ENCODE results near the gene PNPLA8. TPM values are rescaled to one million over a fixed set of nuclear protein-coding genes. Genes with fewer than 3 reads are reported as not detected.

PNPLA8 gene
- total RNA-seq, 1 donor from 2014 or later: 31.9 TPM

- ATAC-seq (no peak), DNase-seq (no peak)
- intact Hi-C loops (cut with micrococcal nuclease): no loop called here
Measured at GRCh38 chr7:108423089-108423989, 102.6 kb downstream of the PNPLA8 start.

DNA sequence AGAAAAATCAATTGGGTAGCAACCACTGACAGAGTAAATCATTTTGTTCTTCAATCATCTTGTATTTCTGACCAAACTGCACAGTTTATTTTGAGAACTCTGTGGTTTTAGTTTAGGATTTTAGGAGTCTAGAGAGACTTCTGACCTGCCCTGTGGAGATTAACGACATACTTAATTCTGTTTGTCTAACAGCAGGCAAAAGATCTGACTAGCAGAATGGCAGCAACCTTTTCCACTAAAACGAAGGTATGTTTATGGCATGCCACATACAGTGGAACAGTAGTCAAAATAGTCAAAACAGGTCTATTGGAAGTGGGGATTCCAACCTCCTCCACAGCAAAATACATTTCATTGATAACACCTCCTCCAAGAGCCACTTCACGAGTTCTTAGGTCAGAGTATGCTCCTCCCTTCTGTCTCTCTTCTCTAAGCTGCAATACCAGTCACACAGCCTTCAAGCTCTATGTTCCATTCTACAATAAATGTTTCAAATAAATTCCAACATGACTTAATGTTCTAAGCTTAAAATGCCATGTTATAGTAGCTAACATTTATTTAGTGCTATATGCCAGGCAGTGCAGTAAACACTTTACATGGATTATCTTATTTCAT, 104.1 kb downstream of the PNPLA8 start:
- no peak for DNase-seq
- intact Hi-C loops (cut with micrococcal nuclease): no loop called here

More for the DNA sequence above, 104.1 kb downstream of the PNPLA8 start:
- no peak for ATAC-seq

Other genes with a start within 250 kb of the PNPLA8 start
- 0.62 TPM for gene NRCAM, start 69.7 kb downstream of the PNPLA8 start, total RNA-seq
- gene THAP5, start 43.6 kb upstream of the PNPLA8 start, total RNA-seq: 25.7 TPM
- 40.8 TPM for gene DNAJB9, start 43.7 kb upstream of the PNPLA8 start, total RNA-seq